ENCODE results near the gene SPNS3. TPM values are rescaled to one million over a fixed set of nuclear protein-coding genes. Genes with fewer than 3 reads are reported as not detected.

The SPNS3 gene
- polyA plus RNA-seq, 4 donors, result 0.35 to 3.9 (median 2.2) TPM

DNA sequence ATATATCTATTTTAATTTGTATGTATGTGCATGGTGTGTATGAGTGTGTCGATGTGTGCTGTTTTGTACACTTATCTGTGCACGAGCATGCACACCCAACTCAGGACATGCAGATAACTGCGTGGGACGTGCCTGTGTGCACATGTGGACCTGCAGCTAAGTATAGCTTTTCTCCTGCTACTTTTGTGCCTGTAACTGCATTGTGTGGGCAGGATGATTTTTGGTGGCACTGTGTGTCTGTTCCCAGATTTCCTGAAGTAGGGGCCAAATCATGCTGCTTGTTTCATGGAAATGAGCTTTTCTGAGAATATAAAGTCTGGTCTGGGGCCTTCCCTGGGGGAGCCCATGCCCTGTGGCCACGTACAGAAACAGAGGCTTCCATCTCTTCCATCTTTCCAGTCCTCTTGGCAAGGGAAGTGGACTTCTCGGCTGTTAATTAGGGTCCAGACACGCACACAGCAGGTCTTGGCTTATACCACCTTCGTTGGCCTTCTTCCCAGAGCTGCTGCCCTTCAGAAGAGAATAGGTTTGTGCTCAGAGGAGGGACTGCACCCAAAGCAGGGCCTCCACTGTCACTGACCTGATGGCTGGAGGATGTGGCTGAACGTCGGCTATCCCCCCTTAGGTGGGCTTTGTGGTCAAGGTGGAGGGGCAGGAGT, 30.2 kb downstream of the SPNS3 start:
- DNase-seq (ENCODE audit: low read depth in 4 of 4, low spot score in 3 of 4), result no peak

DNA sequence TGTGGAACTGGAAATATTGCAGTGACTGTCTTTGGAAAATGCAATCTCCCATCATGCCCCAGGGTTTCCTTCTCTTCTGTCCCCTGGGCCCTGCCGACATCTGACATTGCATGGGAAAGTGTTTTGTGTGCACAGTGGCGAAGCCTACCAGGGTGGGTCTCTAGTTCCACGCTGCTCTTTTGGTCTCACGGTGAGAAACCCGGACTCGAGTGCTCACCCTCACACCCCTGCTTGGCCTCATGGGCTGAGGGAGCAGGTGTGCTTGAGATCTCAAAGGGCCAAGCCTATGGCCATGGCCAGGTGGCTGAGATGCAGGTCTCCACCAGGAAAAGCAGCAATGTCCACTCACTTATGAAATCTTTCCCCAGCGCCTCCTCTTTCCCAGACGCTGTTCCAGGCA, 32.0 kb downstream of the SPNS3 start:
- no peak for DNase-seq (ENCODE audit: low read depth in 4 of 4, low spot score in 3 of 4)

DNA sequence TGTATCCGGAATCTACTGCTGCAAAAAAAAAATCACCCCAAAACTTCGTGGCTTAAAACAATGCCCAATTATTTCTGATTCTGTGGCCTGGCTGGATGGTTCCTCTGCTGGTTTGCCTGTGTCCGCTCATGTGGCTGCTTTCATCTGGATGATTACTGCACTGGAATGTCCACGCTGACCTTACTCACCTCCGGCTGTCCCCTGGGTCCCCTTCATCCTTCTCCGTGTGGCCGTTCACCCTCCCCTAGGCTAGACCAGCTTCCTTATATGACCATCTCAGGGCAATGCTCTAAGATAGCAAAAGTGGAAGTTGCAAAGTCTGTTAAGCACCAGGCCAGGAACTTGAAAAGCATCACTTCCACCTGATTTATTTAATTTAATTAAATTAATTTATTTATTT, 33.5 kb downstream of the SPNS3 start:
- no peak for DNase-seq (ENCODE audit: low read depth in 4 of 4, low spot score in 3 of 4)

DNA sequence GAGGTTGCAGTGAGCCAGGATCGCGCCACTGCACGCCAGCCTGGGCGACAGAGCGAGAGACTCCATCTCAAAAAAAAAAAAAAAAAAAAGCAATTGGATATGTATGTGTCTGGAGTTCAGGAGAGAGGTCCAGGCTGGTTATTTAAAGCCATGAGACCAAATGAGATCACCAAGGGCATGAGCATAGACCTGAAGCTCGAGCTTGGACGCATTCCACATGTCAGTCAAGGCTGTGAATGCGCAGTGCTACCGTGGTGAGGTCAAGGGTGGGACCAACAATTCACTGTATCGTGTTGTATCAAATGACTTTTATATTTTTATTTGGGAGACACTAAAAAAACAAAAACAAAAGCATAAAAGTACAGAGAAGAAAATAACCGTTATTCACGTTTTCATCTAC, 35.8 kb downstream of the SPNS3 start:
- DNase-seq (ENCODE audit: low read depth in 4 of 4, low spot score in 3 of 4), result no peak

DNA sequence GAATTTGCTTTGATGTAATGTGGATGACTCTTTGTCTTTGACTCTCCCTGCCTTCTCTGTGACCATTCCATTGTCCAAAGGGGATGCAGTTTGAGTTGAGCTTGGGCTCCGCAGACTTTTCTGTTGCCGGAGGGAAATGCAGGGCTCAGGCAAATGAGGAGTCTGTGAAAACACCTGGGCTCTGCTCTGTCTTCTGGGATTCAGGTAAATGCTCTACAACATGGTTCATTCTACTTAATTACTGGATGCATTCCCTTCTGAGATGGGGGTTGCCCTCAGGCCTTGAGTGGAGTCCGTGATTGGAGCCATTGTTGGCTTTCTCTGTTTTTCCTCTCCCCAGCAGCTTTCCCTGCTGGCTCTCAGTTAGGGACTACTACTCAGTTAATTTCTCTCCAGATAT, 38.5 kb downstream of the SPNS3 start:
- no peak for DNase-seq (ENCODE audit: low read depth in 4 of 4, low spot score in 3 of 4)

DNA sequence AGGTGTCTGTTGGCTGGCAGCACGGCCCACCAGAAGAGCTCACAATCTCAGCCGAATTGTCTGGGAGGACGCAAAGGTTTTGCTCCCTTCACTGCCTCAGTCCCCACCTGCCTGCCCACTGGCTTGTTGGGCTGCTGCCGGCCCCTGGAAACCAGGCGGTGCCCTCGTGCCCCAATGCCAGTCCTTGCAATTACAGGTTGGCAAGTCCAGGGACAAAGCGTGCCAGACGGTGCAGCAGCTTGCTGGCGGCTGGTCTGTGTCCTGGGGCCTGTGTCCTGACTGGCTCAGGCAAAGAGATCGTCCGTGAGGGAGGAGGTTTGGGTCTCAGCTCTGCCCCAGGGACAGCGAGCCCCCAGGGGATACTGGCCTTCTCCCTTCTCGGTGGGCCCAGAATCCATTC, 40.4 kb downstream of the SPNS3 start:
- no peak for DNase-seq (ENCODE audit: low read depth in 4 of 4, low spot score in 3 of 4)

DNA sequence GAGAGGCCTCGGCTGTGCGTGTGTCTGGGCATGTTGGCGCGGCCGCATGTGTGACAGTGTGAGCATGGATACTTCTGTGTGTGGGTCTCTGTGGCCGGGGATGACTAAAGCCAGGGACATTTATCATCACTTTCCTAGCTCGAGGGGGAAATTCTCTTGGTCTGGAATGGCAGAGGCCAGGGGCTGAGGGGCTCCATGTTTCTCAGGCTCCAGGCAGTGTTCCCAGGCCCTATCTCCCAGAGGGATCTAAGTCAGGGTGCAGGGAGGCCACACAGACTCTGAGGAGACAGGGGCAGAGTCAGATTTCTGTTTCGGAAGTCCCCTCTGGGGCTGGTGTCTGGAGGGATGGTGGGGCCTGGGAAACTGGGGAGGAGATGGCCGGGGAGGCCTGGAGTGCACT, 41.3 kb downstream of the SPNS3 start:
- DNase-seq (ENCODE audit: low read depth in 4 of 4, low spot score in 3 of 4), result no peak

DNA sequence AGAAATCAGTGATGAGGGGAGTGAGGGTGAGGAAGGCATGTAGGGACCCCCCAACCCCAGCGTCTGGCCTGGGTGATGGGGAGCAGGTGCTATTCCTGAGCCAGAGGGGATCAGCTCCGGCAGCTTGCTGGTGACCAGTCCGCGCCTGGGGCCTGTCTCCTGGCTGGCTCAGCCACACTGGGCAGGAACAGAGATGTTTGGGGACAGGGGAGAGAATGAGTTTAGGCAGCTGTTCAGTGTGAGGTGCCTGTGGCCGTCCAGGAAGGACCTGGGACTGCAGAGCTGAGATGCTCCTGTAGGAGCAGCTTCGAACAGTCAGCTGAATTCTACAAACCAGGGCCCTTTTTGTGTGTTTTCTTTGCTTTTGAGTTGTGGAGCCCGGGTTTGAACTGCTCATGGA, 41.7 kb downstream of the SPNS3 start:
- DNase-seq (ENCODE audit: low read depth in 4 of 4, low spot score in 3 of 4), result no peak

DNA sequence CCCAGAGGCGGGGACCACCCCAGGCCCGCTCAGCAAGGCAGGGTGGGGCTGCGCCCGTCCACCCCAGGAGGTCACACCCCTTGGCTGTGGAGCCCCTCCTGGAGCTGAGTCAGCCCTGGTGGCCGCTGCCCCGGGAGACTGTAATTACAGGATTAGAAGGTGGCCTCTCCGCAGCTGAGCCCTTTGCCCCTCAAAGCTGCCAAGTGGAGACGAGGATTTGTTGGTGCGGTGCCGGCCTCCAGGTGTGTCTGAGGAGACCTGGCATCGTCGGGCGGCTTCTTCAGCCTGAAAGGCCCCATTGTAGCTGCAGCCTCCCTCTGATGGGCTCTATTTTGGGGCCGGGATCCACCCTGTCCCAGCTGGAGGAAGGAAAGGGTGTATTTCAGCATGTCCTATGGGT, 42.3 kb downstream of the SPNS3 start:
- no peak for DNase-seq (ENCODE audit: low read depth in 4 of 4, low spot score in 3 of 4)

DNA sequence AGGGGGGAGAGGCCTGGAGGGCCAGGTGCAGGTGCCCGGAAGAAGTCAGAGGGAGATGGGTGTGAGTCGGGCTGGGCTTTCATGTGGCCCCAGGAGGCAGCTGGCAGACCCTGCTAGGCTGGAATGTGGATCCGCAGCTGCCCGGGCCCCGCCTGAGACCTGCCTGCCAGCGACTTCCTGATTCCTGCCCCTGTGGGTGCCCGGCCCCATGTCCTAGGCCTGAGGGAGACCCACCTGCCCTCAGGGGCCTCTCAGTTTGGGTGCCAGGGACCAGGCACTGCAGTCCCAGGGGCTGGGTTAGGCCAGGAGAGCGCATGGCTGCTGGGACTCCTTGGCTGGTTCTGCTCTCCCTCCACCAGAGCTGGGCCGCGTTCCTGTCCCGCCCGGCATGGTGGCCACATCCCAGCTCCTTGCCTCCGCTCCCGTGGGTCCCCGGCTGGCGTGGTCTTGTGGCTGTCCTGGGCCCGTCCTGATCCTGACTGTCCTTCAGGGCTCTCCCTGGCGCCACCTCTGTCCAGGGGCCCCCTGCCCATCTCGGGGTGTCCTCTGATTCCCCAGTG, 42.9 kb downstream of the SPNS3 start:
- no peak for DNase-seq (ENCODE audit: low read depth in 4 of 4, low spot score in 3 of 4)

DNA sequence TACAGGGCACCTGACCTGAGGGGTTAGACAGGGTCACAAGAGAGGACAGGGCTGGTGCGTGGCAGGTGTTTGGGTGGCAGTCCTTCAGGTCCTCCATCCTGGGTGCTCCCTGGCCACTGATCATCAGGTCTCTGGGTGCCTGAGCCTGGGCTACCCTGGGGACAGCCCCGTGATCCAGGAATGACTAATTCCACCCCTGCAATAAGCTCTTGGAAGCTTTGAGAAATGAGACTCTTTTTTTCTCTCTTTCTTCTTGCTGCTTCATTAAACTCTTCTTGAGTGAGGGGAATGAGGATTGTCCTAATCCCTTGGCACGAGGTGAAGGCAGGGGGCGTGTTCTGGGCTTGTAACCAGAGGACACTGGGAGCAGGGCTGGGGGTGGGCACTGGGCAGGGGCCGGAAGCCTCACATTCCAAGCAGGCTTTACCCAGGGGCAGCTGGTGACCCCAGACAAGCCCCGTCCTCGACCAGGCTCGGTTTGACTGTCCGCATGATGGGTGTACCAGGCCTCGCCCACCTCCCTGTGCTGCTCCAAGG, 43.6 kb downstream of the SPNS3 start:
- no peak for DNase-seq (ENCODE audit: low read depth in 4 of 4, low spot score in 3 of 4)

DNA sequence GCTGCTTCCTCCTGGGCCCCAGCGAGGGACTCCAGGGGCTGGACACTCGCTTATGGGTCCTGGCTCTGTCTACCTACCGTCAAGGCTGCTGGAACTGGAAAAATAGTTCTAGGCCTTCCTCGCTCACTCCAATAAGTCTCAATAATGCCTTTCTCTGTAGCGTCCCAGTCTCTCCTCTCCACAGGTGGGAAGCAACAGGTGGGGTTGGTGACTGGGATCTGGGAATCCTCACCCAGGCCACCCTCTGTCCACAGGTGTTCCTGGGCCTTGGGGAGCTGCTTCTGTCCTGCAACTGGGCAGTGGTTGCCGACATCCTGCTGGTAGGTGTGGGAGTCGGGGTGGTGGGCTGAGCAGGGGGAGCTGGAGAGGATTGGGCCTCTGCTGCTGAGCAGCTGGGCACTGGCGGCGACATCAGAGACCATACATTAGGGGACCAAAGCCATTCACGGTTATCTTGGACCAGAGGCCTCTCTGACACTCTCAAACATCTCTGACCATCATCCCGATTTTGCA, 44.6 kb downstream of the SPNS3 start:
- no peak for DNase-seq (ENCODE audit: low read depth in 4 of 4, low spot score in 3 of 4)

DNA sequence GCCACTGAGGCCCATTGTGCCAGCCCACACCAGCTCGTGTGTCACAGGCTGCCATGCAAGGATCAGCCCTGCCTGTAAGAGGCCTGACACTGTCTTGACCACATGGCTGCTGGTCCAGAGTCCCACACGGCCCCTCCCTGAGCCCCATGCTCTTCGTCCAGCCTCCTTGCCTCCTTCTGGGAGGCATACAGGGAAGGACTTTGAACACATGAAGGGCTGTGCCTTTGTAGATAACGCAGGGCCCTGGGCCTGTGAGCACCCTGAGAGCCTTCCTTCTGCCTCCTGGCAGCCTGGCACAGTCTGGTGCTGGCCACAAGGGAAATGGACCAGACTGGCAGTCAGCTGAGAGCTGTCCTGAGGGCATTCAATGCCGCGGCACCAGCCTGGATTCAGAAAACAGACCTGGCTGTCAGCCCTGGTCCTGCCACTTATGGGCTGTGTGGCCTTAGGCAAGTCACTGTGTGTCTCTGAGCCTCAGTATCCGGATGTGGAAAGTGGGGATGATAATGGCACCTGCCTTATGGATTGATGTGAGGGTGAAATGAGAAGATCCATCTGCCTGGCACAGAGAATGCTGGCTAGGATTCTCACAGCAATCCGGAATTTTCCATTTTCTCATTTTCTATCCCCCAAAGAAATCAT, 45.7 kb downstream of the SPNS3 start:
- DNase-seq (ENCODE audit: low read depth in 4 of 4, low spot score in 3 of 4), result no peak

DNA sequence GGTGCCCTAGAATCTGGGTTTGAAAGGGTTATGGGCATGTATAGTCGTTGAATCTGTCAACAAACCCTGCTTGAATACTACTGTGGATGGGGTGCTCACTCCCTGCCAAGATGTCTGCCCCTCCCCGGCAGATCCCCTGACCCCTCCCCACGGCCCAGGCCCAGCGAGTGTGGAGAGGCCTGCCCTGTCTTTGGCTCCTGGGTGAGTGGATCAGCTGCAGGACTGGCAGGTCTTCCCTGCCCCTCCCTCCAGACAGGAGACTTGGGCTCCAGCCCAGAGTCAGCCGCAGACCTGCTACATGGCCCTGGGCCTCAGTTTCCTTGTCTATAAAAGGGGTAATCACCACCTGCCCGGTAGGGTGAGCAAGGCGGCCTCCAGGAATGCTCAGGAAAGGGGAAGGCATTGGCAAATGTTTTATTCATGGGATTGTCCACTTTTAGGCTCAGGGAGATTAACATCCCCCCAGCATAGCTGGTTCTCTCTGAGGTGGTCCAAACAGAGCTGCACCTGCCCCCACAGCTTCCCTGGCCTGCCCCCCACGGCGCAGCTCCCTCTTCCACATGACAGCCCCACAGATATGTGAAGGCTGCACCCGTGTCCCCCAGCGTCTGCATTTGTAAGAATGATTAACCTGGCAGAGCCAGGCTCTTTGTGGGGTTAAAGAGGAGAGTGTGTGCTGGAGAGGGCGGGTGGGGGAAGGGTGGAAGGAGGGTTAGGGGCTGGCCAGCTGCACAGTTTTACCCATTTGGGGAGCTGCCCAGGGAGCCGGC, 46.4 kb downstream of the SPNS3 start:
- peak in 1 of 4 donors; percentile 65 for DNase-seq (ENCODE audit: low read depth in 4 of 4, low spot score in 3 of 4)

DNA sequence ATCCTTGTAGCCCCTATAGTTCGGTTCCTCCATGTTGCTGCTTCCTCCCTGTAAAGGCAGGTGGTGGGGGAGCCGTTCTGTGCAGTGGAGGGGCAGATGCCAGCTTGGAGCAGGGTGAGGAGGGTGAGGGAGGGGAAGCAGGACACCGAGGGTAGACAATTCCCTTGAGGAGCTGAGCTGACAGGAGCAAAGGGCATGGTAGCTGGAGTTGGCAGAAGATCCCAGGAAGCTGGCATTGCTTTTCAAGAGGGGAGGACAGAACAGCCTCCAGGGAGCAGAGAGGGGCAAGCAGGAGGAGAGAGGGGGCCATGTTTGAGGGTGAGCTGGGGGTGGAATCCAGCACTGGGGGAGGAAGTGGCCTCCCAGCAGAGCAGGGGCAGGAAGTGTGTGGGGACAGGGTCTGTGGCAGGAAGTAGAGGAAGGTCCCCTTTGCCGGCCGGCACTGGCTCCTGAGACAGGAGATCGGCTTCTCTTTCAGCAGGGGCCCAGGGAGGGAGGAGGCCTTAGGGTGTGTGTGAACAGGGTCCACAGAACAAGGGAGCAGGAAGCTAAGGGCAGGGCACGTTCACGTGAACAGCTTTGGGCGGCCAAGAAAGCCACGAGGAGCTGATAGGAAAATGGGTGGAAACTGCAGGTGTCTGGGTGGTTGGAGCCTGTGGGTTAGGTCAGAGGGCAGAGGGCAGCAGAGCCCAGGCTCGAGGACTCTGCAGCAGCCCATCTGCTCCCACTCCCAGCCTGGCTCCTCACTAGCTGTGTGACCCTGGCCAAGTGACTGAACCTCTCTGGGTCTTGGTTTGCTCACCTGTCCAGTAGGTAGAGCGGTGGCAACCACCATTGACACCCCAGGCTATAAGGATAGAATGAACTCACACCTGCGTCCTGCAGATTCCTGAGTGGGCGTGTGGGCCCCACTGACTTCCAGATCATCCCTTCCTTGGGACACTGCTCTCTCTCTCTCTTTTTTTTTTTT, 47.5 kb downstream of the SPNS3 start:
- DNase-seq (ENCODE audit: low read depth in 4 of 4, low spot score in 3 of 4), result no peak

DNA sequence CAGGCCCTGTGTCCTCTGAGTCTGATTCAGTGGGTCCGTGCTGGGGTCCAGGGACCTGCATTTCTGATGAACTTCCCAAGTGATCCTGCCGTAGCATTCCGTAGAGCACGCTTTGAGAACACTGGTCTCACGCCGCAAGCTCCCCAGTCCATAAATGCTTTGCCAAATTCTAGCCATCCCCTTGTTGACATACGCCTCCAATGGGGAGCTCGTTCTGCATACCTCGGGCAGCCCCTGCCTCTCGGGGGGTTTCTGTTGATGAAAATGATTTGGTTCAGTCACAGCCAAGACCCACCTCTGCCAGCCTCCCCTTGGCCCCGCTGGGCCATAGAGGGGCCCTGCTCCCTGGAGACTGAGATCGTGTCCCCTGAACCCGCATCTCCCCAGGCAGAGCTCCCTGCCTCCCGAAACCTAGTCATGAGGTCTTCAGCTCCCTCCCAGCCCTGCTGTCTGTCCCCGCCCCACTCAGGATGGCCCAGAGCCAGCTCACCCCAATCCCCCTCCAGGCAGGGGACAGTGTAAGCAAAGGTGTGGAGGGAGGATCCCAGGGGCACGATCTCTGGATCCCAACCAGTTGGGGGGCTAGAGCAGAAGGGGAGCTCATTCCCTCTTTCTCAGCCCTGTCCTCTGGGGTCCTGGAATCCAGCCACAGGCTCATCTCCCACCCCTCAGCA, 48.7 kb downstream of the SPNS3 start:
- no peak for DNase-seq (ENCODE audit: low read depth in 4 of 4, low spot score in 3 of 4)

DNA sequence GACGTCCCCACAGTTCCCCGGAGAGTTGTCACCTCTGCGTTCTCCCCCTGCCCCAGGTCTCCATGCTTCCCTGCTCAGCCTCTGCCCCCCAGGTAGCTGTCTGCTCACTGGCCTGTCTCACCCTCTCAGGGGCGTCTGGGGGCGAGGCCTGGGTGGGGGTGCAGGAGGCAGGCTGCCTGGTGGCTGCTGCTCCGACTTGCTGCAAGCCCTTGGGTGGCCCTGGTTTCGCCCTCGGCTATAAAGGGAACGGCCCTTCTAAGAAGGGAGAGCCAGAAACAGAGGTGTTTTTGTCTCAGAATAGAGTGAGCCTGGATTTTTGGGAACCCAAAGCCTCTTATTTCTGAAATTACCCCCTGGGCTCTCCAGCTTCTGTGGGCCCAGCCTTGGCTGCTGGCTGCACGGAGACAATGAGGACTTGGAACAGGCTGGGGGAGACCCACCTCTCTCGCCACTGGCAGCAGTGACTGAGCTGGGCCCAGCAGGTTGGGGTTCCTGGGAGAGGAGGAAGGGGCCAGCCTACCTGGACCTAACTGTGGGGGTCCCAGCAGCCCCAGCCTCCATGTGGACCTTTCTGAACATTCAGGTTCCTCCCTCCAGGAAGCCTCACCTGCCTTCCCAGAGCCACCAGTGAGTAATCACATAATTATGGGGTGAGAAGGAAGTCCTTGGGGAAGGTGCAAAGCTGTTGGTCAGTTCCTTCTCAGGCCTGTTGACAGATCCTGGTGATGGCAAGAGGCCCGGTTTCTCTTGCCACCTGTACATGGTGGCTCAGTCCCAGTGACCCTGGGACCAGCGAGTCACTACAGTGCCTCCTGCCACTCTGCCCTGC, 49.5 kb downstream of the SPNS3 start:
- DNase-seq (ENCODE audit: low read depth in 4 of 4, low spot score in 3 of 4), result no peak
